HL-60 (cell line): ENCODE results near the gene ALLC.

Source experiments
- DNase-seq, 2 experiments: peaks; one replicate each; pipeline ENCODE4 v3.0.0-alpha.2; 2010 to 2020; ENCODE audit warnings: low read depth in 1 of 2, low spot score in 1 of 2
- H3K27ac ChIP-seq: fragments of 250-450 bp; sonication (Bioruptor Pico); replicated peaks from 2 replicates; pipeline ENCODE4 v1.5.1; 2020; ENCODE audit warnings: mild to moderate bottlenecking, moderate library complexity
- H3K27me3 ChIP-seq: fragments of 250-450 bp; sonication (Bioruptor Pico); 2 replicates; pipeline ENCODE4 v1.5.1; 2021; ENCODE audit warnings: mild to moderate bottlenecking, moderate library complexity; ENCODE audit not compliant: insufficient read depth, poor library complexity, severe bottlenecking
- H3K4me3 ChIP-seq: replicated peaks from 2 replicates; pipeline ENCODE4 v1.5.1; 2011; ENCODE audit warnings: mild to moderate bottlenecking, control low read depth, low read length; ENCODE audit not compliant: insufficient read depth
- GABPA ChIP-seq: IDR thresholded peaks from 2 replicates; pipeline ENCODE4 v1.6.1; 2012; ENCODE audit warnings: low read depth
- POLR2AphosphoS5 ChIP-seq: IDR thresholded peaks from 2 replicates; pipeline ENCODE4 v1.6.1; 2012; ENCODE audit warnings: low read depth
- SPI1 ChIP-seq: IDR thresholded peaks from 2 replicates; pipeline ENCODE4 v1.6.1; 2012; ENCODE audit warnings: low read depth, mild to moderate bottlenecking, borderline replicate concordance
- TF ChIP-seq, protein P1 (sequence below): IDR thresholded peaks from one replicate; pipeline ENCODE4 v1.5.1; 2011; ENCODE audit warnings: low read length, control low read depth, inconsistent platforms; ENCODE audit not compliant: insufficient read depth
- TF ChIP-seq, protein P2 (sequence below): IDR thresholded peaks from 2 replicates; pipeline ENCODE4 v1.6.1; 2012; ENCODE audit warnings: low read depth; ENCODE audit not compliant: insufficient replicate concordance

The ALLC gene

GRCh38 chr2:3622967-3623366, 35.0 kb upstream of the ALLC start:
- no peaks in the 10 kb centered on the region for H3K27me3 ChIP-seq
- H3K27ac ChIP-seq = no peak overlapping the region
- H3K4me3 ChIP-seq = no peak overlapping the region
- DNase-seq = no peak
- TF ChIP-seq SPI1 (no peak), GABPA (no peak), POLR2AphosphoS5 (no peak)
- TF ChIP-seq, protein P1, sequence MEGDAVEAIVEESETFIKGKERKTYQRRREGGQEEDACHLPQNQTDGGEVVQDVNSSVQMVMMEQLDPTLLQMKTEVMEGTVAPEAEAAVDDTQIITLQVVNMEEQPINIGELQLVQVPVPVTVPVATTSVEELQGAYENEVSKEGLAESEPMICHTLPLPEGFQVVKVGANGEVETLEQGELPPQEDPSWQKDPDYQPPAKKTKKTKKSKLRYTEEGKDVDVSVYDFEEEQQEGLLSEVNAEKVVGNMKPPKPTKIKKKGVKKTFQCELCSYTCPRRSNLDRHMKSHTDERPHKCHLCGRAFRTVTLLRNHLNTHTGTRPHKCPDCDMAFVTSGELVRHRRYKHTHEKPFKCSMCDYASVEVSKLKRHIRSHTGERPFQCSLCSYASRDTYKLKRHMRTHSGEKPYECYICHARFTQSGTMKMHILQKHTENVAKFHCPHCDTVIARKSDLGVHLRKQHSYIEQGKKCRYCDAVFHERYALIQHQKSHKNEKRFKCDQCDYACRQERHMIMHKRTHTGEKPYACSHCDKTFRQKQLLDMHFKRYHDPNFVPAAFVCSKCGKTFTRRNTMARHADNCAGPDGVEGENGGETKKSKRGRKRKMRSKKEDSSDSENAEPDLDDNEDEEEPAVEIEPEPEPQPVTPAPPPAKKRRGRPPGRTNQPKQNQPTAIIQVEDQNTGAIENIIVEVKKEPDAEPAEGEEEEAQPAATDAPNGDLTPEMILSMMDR = no peak
- TF ChIP-seq, protein P2, sequence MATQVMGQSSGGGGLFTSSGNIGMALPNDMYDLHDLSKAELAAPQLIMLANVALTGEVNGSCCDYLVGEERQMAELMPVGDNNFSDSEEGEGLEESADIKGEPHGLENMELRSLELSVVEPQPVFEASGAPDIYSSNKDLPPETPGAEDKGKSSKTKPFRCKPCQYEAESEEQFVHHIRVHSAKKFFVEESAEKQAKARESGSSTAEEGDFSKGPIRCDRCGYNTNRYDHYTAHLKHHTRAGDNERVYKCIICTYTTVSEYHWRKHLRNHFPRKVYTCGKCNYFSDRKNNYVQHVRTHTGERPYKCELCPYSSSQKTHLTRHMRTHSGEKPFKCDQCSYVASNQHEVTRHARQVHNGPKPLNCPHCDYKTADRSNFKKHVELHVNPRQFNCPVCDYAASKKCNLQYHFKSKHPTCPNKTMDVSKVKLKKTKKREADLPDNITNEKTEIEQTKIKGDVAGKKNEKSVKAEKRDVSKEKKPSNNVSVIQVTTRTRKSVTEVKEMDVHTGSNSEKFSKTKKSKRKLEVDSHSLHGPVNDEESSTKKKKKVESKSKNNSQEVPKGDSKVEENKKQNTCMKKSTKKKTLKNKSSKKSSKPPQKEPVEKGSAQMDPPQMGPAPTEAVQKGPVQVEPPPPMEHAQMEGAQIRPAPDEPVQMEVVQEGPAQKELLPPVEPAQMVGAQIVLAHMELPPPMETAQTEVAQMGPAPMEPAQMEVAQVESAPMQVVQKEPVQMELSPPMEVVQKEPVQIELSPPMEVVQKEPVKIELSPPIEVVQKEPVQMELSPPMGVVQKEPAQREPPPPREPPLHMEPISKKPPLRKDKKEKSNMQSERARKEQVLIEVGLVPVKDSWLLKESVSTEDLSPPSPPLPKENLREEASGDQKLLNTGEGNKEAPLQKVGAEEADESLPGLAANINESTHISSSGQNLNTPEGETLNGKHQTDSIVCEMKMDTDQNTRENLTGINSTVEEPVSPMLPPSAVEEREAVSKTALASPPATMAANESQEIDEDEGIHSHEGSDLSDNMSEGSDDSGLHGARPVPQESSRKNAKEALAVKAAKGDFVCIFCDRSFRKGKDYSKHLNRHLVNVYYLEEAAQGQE = no peak

DNA sequence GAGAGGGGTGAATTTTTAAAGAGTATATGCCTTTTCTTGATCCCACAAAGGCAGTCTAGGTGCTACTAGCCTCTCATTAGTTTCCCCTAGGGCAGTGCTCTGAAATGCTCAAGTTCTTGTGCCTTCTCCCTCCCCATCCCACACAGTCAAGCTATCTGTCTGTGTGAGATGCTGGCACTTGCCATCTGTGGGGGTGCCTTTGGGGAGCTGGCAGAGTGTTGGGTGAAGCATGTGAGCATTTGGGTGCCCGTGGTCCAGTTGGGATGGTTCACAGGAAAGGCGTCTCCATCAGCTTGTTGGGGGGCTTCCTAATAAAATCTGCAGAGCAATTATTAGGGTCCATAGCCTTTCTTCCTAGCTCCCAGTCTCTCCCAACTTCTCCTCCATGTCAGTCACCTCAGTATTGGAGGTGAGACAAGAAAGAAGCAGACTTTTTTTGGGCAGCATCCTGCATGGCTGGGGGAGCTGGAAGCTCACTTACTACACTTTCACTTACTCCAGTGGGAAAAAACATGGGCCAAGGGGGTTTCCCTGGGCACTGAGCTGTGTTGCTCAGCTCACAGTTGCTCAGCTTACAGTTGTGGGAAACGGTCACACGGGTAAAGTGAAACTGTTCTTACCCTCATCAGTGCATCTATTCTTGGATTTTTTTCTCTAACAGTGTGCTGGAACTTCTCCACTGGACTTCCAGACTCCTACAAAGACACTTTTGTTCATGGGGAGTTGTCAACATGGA, 33.8 kb upstream of the ALLC start:
- Histone ChIP-seq H3K27me3 (no peaks in the 10 kb centered on the region), H3K4me3 (no peak overlapping the region), H3K27ac (no peak overlapping the region)
- DNase-seq = no peak
- TF ChIP-seq, protein P2 = no peak
- TF ChIP-seq GABPA (no peak), SPI1 (no peak), POLR2AphosphoS5 (no peak)
- TF ChIP-seq, protein P1 = no peak

GRCh38 chr2:3625186-3625585, 32.8 kb upstream of the ALLC start:
- no peaks in the 10 kb centered on the region for H3K27me3 ChIP-seq
- H3K4me3 ChIP-seq = no peak overlapping the region
- no peak for DNase-seq
- TF ChIP-seq SPI1 (no peak), POLR2AphosphoS5 (no peak), GABPA (no peak)
- TF ChIP-seq, protein P2 = no peak
- TF ChIP-seq, protein P1 = no peak
- no peak overlapping the region for H3K27ac ChIP-seq
